Measurements from ENCODE around the gene TRIM66. TPM values are rescaled to one million over a fixed set of nuclear protein-coding genes. Genes with fewer than 3 reads are reported as not detected.

Gene TRIM66
- total RNA-seq, 2 experiments from 2014 or later, result 24.5 to 26.7 TPM

- POLR2A ChIA-PET, result no interaction called here
- CTCF ChIA-PET, result interaction anchor here (0.6 kb wide), 1 partner anchor 481 kb away, joined by 4 read pairs; no protein-coding TSS in a partner anchor
Observed at GRCh38 chr11:8693010-8693551, 10.6 kb upstream of the TRIM66 start.

GRCh38 chr11:8692417-8692816 is 10.0 kb upstream of the TRIM66 start:
- ChIA-PET CTCF (no interaction called here), POLR2A (no interaction called here)

- CTCF ChIA-PET, result no interaction called here
Observed at GRCh38 chr11:8691601-8692000, 9.1 kb upstream of the TRIM66 start.

DNA sequence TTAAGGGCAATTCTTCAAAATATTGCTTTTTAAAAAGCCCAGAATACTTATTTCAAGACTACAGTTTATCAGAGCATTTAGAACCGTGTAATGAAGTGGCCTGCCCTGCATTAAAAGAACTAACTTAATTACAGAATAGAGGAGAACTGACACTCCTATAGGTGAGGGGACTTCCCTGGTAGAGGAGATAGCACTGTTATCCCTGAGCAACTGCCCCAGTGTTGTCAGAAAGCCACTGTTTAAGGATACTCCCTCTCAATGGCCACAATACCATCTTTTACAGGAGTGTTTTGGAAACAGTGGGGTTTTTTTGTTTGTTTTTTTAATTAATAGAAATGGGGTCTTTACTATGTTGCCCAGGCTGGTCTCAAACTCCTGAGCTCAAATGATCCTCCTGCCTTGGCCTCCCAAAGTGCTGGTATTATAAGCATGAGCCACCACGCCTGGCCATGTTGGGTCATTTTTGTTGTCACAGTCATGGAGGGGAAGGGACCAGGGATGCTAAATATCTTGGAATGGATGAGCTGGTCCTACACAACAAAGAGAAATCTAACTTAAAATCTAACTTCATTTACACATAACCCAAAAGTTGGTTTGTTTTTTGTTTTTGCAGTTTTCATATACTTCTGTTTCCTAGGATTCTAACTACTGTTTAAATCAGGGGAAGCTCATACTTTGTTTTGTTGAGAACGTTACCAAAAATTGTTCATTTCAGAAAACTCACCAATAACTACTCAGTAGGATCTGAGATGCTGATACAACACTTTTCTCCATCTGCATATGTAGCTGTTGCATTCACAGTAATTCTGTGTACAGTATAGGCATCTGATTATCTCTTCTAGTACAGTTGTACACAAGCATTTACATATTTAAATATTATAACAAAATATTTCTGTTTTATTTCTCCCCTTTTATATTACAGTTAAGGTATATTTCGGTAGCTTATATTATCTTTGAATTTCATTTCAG is 8.2 kb upstream of the TRIM66 start:
- POLR2A ChIA-PET, result interaction anchor here (1.3 kb wide), 1 partner anchor 8 kb away, joined by 7 read pairs; the partner anchor contains the start of genes RPL27A and TRIM66

More at GRCh38 chr11:8691601-8692000, 9.1 kb upstream of the TRIM66 start:
- POLR2A ChIA-PET, result interaction anchor here (1.3 kb wide), 1 partner anchor 9 kb away, joined by 7 read pairs; the partner anchor contains the start of genes RPL27A and TRIM66

DNA sequence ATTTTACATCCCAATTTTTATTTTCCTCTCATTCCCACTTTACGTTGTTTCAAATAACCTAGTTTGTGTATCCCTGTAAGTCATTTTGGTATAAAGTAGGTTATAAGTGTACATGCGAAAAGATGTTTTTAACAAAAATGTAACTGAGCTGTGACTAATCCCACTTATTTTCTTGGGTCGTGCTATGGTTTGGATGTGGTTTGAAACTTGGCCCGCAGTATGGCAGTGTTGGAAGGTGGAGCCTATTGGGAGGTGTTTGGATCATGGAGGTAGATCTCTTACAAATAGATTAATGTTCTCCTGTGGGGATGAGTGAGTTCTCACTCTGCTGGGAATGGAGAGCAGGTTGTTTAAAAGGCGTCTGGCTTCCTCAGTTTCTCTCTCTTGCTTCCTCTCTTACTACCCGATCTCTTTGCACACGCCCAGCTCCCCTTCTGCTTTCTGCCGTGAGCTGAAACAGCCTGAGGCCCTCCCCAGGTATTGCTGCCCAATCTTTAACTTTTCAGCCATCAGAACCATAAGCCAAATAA is 7.3 kb upstream of the TRIM66 start:
- POLR2A ChIA-PET, result interaction anchor here (0.6 to 0.7 kb wide), 3 partner anchors 30 to 625 kb away, joined by 3 to 4 read pairs (median 3); no protein-coding TSS in a partner anchor
- CTCF ChIA-PET, result no interaction called here

More for the DNA sequence above, 8.2 kb upstream of the TRIM66 start:
- CTCF ChIA-PET, result no interaction called here

- ChIA-PET POLR2A (interaction anchor here (0.6 to 2.7 kb wide), 7 partner anchors 9 to 275 kb away, joined by 3 to 16 read pairs (median 4); partner anchors contain the start of gene TMEM9B), CTCF (no interaction called here)
Observed at GRCh38 chr11:8688414-8689362, 6.2 kb upstream of the TRIM66 start.

GRCh38 chr11:8686325-8686724 is 3.9 kb upstream of the TRIM66 start:
- ChIA-PET POLR2A (no interaction called here), CTCF (no interaction called here)

DNA sequence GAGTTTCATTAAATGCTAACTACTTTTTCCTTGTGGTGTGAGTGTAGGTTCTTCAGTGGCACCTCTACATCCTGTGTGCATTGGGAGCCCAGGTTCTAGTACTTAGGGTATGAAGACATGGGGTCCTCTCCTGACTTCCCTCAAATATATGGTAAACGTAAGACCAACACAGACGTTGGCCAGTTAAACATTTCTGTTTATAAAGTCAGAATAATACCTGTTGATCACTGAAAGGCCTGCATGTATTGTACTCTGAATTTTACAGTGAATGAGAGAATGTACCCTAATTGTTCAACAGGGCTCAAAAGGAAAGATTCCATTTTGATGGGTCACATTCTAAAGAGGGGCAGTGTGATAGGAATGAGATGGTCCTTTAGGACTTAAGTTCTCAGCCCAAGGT is 3.4 kb upstream of the TRIM66 start:
- ChIA-PET CTCF (no interaction called here), POLR2A (no interaction called here)

DNA sequence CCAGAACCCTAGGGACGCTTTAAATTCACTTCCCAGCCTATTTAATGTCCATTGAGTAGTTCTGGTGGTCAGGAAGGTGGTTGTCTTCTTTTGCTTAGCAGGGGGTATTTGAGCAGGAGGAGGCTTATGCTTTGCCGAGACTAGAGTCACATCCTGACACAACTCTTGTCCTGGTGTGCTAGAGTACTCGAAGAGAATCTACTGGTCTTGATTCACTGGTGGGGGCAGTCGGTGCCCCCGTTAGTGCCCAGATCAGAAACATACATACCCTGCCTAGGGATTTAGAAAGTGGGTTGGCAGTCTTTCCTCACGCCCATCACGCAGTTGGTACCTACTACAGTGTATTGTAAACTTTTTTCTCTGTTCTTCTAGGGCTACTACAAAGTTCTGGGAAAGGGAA is 2.8 kb upstream of the TRIM66 start:
- CTCF ChIA-PET, result no interaction called here
- POLR2A ChIA-PET, result no interaction called here

GRCh38 chr11:8684600-8685290 is 2.3 kb upstream of the TRIM66 start:
- POLR2A ChIA-PET, result no interaction called here

GRCh38 chr11:8683115-8683807 is 796 bp upstream of the TRIM66 start:
- ChIA-PET CTCF (no interaction called here), POLR2A (interaction anchor here (0.5 to 1.2 kb wide), 6 partner anchors 133 to 1830 kb away, joined by 3 to 4 read pairs (median 3); no protein-coding TSS in a partner anchor)

More at GRCh38 chr11:8684600-8685290, 2.3 kb upstream of the TRIM66 start:
- CTCF ChIA-PET, result no interaction called here

- POLR2A ChIA-PET, result interaction anchor here (0.5 to 1.1 kb wide), 5 partner anchors 8 to 1773 kb away, joined by 3 to 10 read pairs (median 3); partner anchors contain the start of genes AMPD3 and TMEM9B
Observed at GRCh38 chr11:8681837-8682302, 595 bp downstream of the TRIM66 start.

DNA sequence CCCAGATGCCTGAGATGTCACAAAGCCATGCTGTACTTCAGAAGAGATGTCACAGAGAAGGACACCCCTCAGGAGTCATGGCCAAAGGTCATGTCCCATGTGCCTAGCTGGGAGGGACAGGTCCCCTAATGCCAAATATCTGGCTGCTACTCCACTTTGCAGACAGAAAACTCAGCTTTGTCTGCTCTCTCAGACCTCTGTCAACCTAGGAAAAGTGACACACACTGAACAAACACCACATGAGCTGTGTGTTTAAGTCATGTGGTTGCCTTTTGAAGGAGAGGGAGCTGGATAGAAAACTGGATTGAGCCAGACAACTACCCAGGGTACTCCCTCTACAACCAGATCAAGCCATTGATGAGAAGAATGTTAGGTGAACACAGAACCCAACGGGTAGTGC is 3.5 kb downstream of the TRIM66 start:
- POLR2A ChIA-PET, result no interaction called here
- CTCF ChIA-PET, result no interaction called here

More at GRCh38 chr11:8681837-8682302, 595 bp downstream of the TRIM66 start:
- CTCF ChIA-PET, result no interaction called here

- ChIA-PET POLR2A (no interaction called here), CTCF (interaction anchor here (0.6 kb wide), 1 partner anchor 283 kb away, joined by 4 read pairs; no protein-coding TSS in a partner anchor)
Observed at GRCh38 chr11:8676458-8676857, 6.0 kb downstream of the TRIM66 start.

GRCh38 chr11:8674859-8675258 is 7.6 kb downstream of the TRIM66 start:
- CTCF ChIA-PET, result no interaction called here

GRCh38 chr11:8672346-8672745 is 10.1 kb downstream of the TRIM66 start:
- ChIA-PET POLR2A (no interaction called here), CTCF (no interaction called here)

More at GRCh38 chr11:8674859-8675258, 7.6 kb downstream of the TRIM66 start:
- POLR2A ChIA-PET, result no interaction called here

DNA sequence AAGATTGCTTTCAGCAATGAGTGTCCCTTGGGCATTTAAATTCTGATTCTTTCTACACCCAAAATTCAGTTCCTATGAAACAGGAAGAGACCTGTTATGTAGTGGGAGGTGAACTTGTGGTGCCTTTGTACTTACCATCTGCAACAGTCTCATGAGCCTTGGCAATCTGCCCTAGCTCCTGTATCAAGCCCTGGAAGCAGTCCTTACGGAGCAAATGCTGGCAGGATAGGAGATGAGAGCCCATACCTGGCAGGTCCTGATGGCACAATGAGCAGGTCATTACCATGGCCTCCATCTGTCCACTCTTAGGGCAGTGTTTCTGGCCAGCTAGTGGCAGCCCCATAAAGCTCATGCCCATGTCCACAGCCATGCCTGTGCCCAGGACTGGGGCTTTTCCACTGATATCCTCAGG is 10.8 kb downstream of the TRIM66 start:
- CTCF ChIA-PET, result no interaction called here
- POLR2A ChIA-PET, result no interaction called here

DNA sequence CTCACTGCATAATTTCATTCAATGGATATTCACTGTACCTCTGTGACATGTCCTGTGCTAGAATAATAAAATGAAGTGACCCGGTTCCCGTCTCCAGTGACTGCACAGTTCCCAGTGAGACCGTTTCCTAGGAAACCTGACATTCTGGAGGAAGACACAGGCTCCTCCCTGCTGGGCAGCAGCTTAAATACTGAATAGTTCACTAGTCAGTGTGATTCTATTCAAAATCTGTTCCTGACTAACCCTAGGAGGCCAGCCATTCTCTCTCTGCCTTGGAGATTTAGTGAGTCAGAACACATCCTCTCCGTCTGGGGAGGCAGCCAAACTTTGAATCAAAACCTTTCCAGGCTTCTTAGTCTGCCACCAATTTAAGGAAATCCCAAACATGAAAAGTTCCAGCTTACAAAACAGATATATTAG is 11.3 kb downstream of the TRIM66 start:
- ChIA-PET CTCF (no interaction called here), POLR2A (no interaction called here)

Measured in activated CD8-positive, alpha-beta memory T cell treated with anti-CD3 and anti-CD28 coated beads for 36 hours (primary cell).